IPS-15b (cell line): ENCODE results near the gene PBX3.

ENCODE experiments used
- H3K27me3 ChIP-seq: one replicate; pipeline ENCODE4 v1.6.1; 2013; ENCODE audit warnings: low read length; ENCODE audit not compliant: control insufficient read depth, insufficient read depth
- H3K36me3 ChIP-seq: one replicate; pipeline ENCODE4 v1.6.1; 2013; ENCODE audit warnings: low read length; ENCODE audit not compliant: control insufficient read depth, insufficient read depth
- H3K4me1 ChIP-seq: one replicate; pipeline ENCODE4 v1.6.1; 2013; ENCODE audit warnings: mild to moderate bottlenecking, low read length; ENCODE audit not compliant: control insufficient read depth, insufficient read depth
- H3K4me3 ChIP-seq: one replicate; pipeline ENCODE4 v1.5.1; 2013; ENCODE audit warnings: low read depth, low read length
- H3K9ac ChIP-seq: one replicate; pipeline ENCODE4 v1.6.1; 2013; ENCODE audit warnings: low read depth, mild to moderate bottlenecking, low read length
- H3K9me3 ChIP-seq: one replicate; pipeline ENCODE4 v1.6.1; 2013; ENCODE audit warnings: mild to moderate bottlenecking, low read length; ENCODE audit not compliant: control insufficient read depth, insufficient read depth

PBX3 gene

GRCh38 chr9:125784286-125785049 is 37.3 kb downstream of the PBX3 start:
- no peaks in the 10 kb centered on the region for H3K27me3 ChIP-seq
- peaks cover 7% of the 10 kb centered on the region for H3K9me3 ChIP-seq
- H3K4me1 ChIP-seq = peaks cover 8% of the 10 kb centered on the region
- H3K9ac ChIP-seq = no peak overlapping the region
- H3K36me3 ChIP-seq = no peaks in the 10 kb centered on the region
- H3K4me3 ChIP-seq = no peak overlapping the region

GRCh38 chr9:125785248-125785751 is 38.1 kb downstream of the PBX3 start:
- Histone ChIP-seq H3K4me1 (peaks cover 8% of the 10 kb centered on the region), H3K9me3 (peaks cover 7% of the 10 kb centered on the region)

GRCh38 chr9:125787715-125788114 is 40.5 kb downstream of the PBX3 start:
- peaks cover 8% of the 10 kb centered on the region for H3K4me1 ChIP-seq
- H3K27me3 ChIP-seq = no peaks in the 10 kb centered on the region
- H3K36me3 ChIP-seq = no peaks in the 10 kb centered on the region
- H3K4me3 ChIP-seq = no peak overlapping the region
- H3K9ac ChIP-seq = no peak overlapping the region
- H3K9me3 ChIP-seq = no peaks in the 10 kb centered on the region

More at GRCh38 chr9:125785248-125785751, 38.1 kb downstream of the PBX3 start:
- Histone ChIP-seq H3K4me3 (no peak overlapping the region), H3K36me3 (no peaks in the 10 kb centered on the region), H3K9ac (no peak overlapping the region), H3K27me3 (no peaks in the 10 kb centered on the region)

GRCh38 chr9:125789196-125789595 is 42.0 kb downstream of the PBX3 start:
- no peaks in the 10 kb centered on the region for H3K36me3 ChIP-seq
- no peaks in the 10 kb centered on the region for H3K9me3 ChIP-seq
- H3K4me1 ChIP-seq = peaks cover 8% of the 10 kb centered on the region
- no peaks in the 10 kb centered on the region for H3K27me3 ChIP-seq
- H3K9ac ChIP-seq = no peak overlapping the region
- no peak overlapping the region for H3K4me3 ChIP-seq

- Histone ChIP-seq H3K9me3 (no peaks in the 10 kb centered on the region), H3K36me3 (no peaks in the 10 kb centered on the region), H3K4me1 (no peaks in the 10 kb centered on the region), H3K27me3 (no peaks in the 10 kb centered on the region), H3K9ac (no peak overlapping the region), H3K4me3 (no peak overlapping the region)
These were observed 47.5 kb downstream of the PBX3 start for GRCh38 chr9:125794708-125795107.

- Histone ChIP-seq H3K4me1 (no peaks in the 10 kb centered on the region), H3K9me3 (no peaks in the 10 kb centered on the region), H3K9ac (no peak overlapping the region), H3K36me3 (no peaks in the 10 kb centered on the region), H3K4me3 (no peak overlapping the region), H3K27me3 (no peaks in the 10 kb centered on the region)
These were observed 48.9 kb downstream of the PBX3 start for GRCh38 chr9:125795970-125796596.

GRCh38 chr9:125797930-125798329 is 50.8 kb downstream of the PBX3 start:
- H3K27me3 ChIP-seq = no peaks in the 10 kb centered on the region
- H3K9me3 ChIP-seq = no peaks in the 10 kb centered on the region
- H3K36me3 ChIP-seq = no peaks in the 10 kb centered on the region
- H3K4me3 ChIP-seq = no peak overlapping the region
- no peaks in the 10 kb centered on the region for H3K4me1 ChIP-seq
- no peak overlapping the region for H3K9ac ChIP-seq

- Histone ChIP-seq H3K4me1 (no peaks in the 10 kb centered on the region), H3K9me3 (no peaks in the 10 kb centered on the region), H3K9ac (no peak overlapping the region), H3K27me3 (no peaks in the 10 kb centered on the region), H3K4me3 (no peak overlapping the region), H3K36me3 (no peaks in the 10 kb centered on the region)
These were observed 56.4 kb downstream of the PBX3 start for GRCh38 chr9:125803526-125803925.

GRCh38 chr9:125805057-125805456 is 57.9 kb downstream of the PBX3 start:
- Histone ChIP-seq H3K9ac (no peak overlapping the region), H3K27me3 (no peaks in the 10 kb centered on the region), H3K4me3 (no peak overlapping the region), H3K9me3 (no peaks in the 10 kb centered on the region), H3K4me1 (no peaks in the 10 kb centered on the region), H3K36me3 (no peaks in the 10 kb centered on the region)

- no peaks in the 10 kb centered on the region for H3K27me3 ChIP-seq
- H3K9me3 ChIP-seq = no peaks in the 10 kb centered on the region
- H3K36me3 ChIP-seq = no peaks in the 10 kb centered on the region
- no peak overlapping the region for H3K4me3 ChIP-seq
- no peaks in the 10 kb centered on the region for H3K4me1 ChIP-seq
- H3K9ac ChIP-seq = no peak overlapping the region
These were observed 58.4 kb downstream of the PBX3 start for GRCh38 chr9:125805586-125805985.

- no peaks in the 10 kb centered on the region for H3K9me3 ChIP-seq
These were observed 59.9 kb downstream of the PBX3 start for GRCh38 chr9:125807079-125807478.

GRCh38 chr9:125810161-125810560 is 63.0 kb downstream of the PBX3 start:
- H3K36me3 ChIP-seq = no peaks in the 10 kb centered on the region
- H3K4me1 ChIP-seq = peaks cover 2% of the 10 kb centered on the region
- no peak overlapping the region for H3K9ac ChIP-seq
- no peaks in the 10 kb centered on the region for H3K27me3 ChIP-seq
- no peak overlapping the region for H3K4me3 ChIP-seq
- no peaks in the 10 kb centered on the region for H3K9me3 ChIP-seq

More at GRCh38 chr9:125807079-125807478, 59.9 kb downstream of the PBX3 start:
- Histone ChIP-seq H3K27me3 (no peaks in the 10 kb centered on the region), H3K36me3 (no peaks in the 10 kb centered on the region), H3K4me3 (no peak overlapping the region), H3K4me1 (peaks cover 2% of the 10 kb centered on the region), H3K9ac (no peak overlapping the region)
